Measurements from ENCODE around the gene LDLRAD4.

DNA sequence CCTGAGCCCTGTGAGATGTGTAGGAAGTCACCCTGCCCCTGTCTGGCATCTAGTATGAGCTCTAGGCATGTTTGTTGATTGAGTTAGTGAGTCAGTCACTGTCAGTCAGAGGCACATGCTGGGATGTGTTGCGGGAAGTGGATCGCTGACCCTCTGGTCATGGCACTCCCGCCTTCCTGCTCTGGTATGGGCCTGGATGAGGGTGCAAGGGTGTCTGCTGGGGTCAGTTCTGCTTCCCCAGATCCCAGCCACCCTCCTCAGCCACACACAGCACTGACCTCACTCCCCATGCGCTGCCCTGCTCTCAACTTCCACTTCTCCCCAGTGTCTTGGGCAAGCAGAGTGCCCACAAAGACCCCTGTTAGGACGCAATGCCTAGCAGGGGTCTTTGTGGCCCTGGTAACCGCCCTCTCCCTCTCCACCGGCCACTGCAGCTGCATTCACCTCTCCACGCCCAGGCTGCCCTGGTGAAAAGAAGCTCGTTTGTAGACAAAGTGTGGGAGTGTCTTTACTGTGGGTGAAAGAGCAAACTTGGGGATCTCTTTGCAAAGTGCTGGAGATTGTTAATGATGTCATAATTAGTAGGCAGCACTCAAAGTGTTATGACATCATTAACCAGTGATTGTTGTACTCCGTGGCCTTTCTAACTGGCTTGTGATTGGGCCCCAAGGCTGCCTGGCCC is 252.1 kb downstream of the LDLRAD4 start:
- TF ChIP-seq L3MBTL2 (conservative IDR thresholded peaks at IDR 0.05) (no peak), NFRKB (IDR thresholded peaks at IDR 0.05) (no peak), TARDBP (IDR thresholded peaks at IDR 0.05) (no peak), PKNOX1 (IDR thresholded peaks at IDR 0.05) (no peak), SP1 (IDR thresholded peaks at IDR 0.05) (no peak), FOXA1 (IDR thresholded peaks at IDR 0.05) (no peak), FOXM1 (IDR thresholded peaks at IDR 0.05; ENCODE audit: borderline replicate concordance) (no peak), ZNF384 (IDR thresholded peaks at IDR 0.05) (no peak), HDGF (IDR thresholded peaks at IDR 0.05; ENCODE audit: borderline replicate concordance) (no peak), BHLHE40 (IDR thresholded peaks at IDR 0.05; ENCODE audit: borderline replicate concordance) (no peak), SUZ12 (IDR thresholded peaks at IDR 0.05) (no peak), ARNT (IDR thresholded peaks at IDR 0.05) (no peak)

Measured in HEK293T (cell line).